HG03139 (cell line): ENCODE results near the gene KLF13.

Source experiments
- ATAC-seq: cut with Tn5 transposase; IDR thresholded peaks from one replicate; pipeline ENCODE4 v1.9.1; 2021; ENCODE audit not compliant: unreplicated experiment

The KLF13 gene

DNA sequence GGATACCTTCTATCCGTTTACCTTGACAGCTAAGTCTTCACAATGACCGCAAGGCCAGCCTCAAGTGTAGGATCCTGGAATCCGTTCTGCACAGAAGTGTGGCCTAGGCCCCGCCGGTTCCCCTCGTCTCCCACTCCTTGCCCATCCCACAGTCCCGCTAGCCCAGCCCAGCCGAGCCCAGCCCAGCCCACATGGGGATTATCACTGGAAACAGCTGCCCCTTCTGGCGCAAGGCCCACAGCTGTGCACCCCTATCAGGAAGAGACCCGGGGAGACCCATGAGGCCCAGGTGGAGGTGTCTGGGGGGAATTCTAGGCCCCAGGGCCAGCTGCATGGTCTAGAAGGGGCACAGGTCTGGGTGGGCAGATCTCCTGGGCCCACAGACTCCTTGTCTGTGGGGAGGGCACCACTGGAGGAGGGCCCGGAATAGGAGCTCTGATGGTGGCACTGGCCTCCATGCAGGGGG lies 27.9 kb upstream of the KLF13 start:
- no peak for ATAC-seq

DNA sequence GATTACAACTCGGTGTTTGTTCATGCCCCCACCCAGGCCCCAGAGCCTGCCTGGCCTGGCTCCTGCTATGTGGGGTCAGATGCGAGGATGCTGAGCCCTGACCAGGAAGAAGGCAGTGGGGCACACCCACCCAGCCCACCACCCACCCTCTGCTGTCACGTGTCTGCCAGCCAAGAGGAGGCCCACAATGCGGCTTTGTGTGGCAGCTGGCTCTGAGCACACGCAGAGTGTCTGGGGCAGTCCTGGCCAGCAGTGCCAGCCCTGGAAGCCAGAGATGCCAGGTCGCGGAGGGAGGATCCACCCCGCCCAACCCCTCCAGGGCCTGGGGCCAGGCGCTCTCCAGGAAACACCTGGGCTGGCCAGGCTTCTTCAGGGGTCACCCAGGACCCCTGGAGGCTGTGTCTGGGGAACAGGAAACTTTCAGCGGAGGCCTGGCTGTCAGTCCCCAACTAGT lies 26.4 kb upstream of the KLF13 start:
- ATAC-seq = no peak

DNA sequence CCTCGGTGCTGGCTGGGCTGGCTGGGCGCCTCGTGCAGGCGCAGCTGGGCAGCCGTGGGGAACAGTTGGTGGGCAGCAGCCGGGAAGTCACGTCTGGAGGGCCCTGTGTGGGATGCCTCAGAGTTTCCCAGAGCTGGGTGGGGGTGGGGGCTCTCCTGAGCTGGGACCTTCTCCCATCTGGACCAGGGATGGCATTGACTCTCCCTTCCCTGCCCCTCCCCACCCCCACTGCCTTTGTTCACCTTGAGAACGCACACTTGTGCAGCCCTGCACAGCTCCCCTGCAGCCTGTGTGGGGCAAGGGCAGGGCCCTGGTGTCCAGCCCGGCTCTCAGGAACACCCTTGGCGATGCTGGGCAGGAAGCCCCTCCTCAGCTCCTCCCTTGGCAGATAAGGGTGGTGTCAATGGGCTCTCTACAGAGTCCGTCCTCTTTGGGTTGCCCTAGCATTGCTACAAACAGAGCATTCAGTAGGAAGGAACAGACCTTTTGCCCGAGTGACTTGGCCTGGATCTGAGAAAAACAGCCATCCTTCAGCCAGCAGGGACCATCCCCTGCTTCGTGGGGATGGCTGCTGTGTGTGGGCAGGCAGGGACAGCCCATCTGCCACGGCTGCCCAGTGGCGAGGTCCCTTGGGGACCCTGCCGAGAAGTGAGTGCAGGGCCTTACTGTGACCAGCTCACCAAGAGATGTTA lies 25.5 kb upstream of the KLF13 start:
- no peak for ATAC-seq

DNA sequence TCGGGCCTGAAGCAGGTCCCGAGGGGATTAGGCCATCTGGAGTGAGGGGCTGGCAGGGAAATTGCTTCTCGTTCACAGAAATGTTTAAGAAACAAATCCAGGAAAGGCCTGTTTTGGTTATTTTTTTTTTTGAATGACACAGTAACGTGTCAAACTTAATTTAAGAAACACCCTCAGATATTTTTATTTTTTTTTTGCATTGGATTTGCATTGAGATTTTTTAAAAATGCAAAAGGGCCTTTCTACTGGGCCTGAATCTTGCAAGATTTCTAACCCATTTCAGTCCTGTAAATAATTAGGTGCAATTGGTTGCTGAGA lies 25.0 kb upstream of the KLF13 start:
- ATAC-seq = no peak

DNA sequence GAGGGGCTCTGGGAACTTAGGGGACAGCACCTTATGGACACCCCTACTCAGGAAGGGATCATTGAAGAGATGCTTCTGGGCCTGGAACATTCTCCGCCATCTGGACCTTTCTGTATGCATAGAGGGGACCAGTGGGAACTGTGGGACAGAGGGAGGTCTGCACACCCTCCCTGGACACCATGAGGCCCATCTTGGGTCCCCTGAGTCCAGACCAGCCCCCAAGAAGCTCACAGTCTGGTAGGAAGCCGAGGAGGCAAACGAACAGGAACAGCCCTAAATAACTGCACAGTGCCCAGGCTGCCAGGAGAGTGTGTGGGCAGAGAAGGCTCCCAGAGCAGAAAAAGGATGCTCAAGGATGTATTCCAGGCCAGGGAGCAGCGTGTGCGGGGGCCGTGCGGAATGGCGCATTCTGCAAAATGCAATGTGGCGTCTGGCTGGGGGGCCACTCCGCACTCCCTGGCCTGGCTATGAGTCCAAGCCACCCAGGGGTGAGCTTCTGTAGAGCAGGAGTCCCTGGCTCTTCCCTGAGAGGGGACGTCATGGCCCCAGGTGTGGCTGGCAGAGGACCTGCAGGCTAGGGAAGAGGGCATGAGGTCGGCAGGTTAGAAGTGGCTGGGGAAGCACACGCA lies 24.5 kb upstream of the KLF13 start:
- ATAC-seq = no peak

DNA sequence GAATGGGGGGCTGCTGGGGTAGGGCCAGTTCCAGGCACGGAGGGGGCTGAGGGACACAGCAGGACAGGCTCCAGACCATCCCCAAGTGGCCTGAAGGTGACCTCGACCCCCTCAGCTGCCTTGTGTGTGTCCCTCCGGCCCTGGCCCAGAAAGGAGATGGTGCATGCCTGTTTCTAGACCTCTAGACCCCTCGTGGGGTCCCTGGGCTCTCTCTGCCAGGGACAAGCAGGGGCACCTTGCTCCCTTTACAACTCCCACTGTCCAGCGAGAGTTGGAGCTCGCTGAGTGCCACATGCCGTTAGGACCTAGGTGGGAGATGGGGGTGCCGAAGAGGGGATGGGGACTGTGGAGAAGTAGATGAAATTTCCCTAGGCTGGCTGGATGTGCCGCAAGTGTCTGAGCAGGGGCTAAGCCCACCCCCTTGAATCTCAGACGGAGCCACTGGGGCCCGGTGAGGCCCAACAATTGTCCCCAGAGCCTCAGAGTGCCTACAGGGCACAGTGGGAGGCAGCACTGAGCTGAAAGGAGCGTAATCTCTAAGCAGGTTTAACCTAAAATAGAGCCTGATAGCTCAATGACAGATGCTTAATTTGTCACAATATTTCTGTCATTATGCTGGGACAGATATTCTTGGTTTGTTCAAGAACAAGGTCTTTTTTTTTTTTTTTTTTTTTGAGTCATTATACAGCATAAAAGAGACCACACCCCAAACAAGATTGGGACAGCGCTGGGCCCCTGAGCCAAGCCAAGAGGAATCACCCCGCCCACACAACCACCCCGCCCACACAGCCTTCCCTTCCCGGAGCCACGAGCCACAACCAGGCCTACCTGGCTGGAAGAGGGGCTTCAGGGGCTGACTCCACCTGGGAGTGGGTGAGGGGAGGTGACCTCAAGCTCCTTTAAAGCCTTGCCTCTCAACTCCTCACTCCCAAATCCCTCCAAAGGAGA lies 23.6 kb upstream of the KLF13 start:
- ATAC-seq = no peak

DNA sequence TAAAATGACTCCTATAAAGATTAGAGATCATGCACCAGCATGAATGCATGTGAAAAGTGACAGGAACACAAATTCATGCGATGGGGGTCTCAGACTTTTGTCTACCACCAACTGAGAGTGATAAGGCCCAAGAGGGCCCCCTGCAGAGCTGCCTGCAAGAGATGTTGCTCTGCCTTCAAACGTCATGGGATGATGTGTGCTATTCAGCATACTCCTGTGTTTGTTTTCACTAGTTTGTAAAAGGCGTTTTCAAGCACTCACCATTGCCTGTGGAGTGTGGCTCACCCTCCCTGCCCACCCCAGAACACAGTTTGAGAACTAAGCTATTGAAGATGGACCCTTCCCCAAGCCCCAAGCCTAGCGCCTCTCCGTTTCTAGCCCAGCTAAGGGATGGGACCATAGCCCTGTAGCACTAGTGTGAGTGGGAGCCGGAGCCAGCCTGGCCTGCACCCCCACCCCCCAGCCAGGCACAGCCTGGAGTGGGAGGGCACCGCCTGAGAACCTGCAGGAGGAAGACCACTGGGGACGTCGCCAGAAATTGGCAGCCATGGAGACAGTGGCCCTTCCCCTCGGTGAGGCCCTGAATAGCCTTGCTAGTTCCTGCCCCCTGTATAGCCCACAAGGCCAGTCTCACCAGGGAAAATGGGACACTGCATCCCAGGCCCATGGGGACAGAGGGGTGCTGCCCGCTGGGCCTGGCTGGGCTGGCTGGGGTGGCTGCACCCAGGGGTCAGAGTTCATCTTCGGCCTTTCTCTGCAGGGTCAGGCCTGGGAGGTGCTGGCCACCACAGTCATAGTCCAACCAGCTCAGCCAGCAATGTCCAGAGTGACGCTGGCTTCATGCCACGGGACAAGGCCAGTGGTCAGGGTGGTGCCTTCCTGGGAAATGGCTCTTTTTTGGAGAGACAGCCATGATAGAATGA lies 22.6 kb upstream of the KLF13 start:
- no peak for ATAC-seq

DNA sequence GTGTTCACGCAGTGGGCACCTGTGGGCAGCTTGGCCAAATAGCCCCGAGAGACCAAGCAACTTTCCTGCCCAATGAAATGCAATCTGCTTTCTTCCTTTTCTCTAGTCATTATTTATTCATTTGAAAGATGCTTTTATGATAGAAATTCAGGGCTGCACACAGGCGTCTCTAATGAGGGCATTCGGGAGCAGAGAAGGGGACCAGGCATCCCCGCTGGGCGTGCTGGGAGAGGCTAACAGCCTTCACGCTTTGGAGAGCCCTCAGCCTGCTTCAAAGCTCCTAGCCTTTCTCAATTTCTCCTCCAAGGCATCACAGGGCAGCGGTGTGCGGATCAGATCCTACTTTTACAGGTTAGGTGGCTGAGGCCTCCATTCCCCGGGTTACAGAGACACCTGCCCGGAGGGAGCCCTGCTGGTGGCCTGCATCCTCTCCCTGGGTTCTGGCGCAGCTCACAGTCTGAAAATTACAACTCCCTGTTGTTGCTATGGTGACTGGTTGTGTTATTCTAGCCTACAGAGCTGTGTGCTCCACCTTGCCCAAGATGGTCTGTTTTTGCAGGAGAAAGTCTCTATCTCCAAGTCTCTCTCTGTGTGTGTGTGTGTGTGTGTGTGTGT lies 21.8 kb upstream of the KLF13 start:
- no peak for ATAC-seq

DNA sequence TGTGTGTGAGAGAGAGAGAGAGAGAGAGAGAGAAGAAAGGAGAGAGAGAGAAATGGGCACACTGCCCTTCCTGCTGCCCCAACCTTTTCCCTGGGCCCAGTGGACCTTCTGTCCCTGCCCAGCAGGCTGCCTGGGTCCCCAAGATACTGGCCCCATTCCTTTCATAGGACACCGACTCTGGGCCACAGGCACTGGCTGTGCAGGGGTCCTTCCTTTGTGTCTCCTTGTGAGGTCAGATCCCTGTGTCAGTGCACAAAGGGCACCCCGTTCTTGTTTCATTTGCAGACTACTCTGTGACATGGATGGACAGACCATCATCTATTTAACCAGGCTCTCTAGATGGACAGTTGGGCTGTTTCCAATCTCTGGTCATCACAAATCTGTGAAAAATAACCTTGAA lies 21.3 kb upstream of the KLF13 start:
- ATAC-seq = no peak

DNA sequence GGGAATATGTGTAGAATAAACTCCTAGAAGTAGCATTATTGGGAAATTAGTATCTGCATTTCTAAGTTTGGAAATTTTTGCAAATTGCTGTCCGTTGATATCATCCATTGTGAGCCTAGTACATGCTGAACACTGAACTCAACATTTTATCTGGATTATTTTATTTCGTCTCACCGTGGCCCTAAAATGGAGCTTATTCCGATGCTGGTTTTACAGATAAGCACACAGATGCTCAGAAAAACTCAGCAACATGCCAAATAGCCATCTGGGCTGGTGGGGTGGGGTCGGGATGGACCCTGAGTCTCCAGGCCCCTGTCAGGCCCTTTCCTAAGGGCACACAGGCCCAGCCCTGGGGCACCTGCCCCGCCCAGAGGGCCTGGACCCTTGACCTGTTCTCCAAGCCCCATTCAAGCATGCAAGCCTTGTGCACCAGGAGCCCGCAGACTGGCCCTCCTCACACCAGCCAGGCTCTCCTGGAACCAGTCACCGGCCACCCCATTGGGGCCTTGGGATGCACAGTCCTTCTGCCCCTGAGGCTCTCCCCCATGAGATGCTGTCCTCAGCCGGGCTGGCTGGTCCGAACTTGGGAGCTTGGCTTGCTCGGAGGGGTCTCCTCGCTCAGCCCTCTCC lies 20.7 kb upstream of the KLF13 start:
- no peak for ATAC-seq

DNA sequence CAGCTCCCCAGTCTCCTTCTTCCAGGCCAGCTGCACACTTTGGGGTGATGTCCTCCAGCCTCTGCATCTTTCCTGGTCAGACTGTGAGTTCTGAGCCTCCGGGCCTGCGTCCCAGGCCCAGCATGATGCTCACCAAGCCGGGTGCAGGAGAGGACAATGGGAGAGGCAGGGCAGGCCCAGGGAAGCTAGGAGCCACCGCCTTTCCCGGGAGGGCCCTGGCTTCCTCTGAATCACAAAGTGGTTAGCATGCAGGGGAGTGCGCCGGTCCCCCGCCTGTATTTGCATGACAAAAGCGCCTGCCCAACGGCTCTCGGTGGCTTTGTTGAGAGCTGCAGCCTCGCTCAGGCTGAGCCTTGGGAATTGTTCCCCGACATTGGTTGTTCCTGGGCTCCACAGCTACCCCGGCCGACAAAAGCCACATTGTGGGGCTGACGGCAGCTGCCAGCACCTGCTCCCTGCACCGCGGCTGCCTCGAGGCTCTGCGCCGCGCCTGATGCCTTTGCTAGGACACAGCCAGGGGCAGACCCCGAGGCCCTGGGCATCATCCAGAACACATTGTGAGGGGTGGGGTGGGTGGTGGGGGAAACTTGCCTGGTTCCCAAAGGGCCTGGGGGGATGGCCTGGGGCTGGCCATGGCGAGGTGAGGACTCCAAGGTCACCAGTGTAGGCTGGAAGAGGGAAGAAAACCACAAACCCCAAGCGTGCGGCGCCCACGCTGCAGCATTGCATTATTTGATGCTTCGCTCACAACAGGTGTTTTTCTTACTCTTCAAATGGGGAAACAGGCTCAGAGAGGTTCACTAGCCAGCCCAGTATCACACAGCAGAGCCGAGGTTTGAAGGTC lies 20.0 kb upstream of the KLF13 start:
- ATAC-seq = no peak

DNA sequence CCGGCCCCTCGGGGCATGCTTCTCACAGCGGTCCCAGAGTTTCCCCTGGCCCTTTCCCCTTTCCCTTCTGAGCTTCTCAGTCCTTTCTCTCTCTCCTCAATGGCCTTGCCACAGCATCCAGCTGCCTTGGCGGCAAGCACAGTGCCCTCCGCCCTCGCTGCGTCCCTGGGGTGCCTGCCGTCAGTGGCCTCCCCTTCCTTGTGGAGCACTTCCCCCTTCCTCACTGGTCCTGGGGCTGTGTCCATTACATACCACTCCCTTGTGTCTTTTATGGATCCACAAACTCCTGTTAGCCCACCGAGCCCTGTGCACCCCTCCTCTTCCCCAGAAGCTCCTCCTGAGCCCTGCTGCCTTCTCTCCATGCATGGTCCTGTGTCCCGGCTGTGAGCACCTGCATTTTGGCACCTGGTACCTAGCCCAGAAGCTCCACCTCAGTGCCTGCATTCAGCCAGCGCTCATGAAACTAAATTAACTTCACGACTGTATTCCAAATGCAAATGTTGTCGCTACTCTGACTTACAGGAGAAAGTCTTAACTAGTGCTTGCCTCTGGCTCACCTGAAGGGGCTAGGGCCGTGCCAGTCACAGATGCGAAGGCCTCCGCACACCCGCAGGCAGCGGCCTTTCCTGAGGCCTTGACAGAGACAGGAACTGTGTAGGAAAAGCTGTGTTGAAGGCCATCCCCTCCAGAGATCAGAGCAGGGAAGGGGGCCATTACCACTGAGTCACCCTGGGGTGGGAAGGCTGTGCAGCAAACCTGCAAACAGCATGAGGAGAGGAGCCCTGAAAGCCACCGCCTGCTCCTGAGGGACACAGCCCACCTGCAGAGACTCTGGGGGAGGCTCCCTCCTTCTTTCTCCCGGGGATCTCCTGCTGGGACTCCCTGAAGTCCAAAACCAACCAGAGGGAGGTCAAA lies 19.1 kb upstream of the KLF13 start:
- no peak for ATAC-seq

DNA sequence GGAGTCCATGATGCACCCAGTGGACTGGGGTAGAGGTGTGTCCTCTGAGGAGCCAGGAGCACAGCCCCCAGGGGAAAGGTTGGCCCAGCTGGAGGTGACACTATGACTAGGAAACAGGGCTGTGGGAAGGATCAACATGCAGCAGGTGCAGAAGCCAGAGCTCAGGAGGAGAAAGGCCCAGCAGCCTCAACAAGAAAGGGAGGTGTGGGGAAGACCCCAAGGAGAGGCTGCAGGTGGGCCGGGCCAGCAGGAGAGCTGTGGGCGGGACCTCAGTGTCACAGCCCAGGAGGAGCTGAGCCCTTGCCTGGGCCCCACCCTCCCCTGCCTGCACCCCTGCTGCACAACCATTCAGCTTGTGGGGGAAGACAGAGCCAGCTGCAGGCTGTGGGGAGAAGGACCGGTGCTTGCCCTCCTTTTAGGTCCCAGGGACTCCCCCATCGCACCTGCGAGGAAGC lies 18.4 kb upstream of the KLF13 start:
- ATAC-seq = no peak

DNA sequence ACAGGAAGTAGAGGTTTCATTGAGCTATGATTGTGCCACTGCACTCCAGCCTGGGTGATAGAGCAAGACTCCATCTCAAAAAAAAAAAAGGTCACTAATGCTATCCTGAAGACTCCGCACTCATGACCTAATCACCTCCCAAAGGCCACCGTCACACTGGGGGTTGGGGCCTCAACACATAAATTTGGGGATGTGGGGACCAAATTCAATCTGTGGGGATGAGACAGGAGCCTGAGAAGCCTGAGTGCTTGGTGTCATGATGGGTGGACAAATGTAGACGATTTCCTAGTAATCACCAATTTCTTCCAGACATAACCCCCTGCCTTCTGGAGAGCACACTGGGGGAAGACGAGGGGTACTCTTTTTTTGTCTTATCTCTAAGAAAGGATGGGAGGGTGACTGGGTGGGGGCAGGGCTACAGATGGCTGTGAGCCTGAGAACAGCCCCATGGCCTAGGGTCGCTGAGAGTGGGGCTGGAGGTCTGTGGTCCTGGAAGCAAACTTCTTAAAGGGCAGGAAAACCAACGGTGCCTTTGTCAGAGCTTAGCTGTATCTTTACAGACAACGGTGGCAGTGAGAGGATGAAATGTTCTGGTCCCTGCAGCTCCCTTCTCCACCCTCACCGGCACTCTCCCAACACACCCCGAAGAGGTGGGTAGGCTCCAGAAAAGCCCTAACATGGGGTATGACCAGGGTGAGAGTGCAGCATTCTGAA lies 16.6 kb upstream of the KLF13 start:
- ATAC-seq = no peak

DNA sequence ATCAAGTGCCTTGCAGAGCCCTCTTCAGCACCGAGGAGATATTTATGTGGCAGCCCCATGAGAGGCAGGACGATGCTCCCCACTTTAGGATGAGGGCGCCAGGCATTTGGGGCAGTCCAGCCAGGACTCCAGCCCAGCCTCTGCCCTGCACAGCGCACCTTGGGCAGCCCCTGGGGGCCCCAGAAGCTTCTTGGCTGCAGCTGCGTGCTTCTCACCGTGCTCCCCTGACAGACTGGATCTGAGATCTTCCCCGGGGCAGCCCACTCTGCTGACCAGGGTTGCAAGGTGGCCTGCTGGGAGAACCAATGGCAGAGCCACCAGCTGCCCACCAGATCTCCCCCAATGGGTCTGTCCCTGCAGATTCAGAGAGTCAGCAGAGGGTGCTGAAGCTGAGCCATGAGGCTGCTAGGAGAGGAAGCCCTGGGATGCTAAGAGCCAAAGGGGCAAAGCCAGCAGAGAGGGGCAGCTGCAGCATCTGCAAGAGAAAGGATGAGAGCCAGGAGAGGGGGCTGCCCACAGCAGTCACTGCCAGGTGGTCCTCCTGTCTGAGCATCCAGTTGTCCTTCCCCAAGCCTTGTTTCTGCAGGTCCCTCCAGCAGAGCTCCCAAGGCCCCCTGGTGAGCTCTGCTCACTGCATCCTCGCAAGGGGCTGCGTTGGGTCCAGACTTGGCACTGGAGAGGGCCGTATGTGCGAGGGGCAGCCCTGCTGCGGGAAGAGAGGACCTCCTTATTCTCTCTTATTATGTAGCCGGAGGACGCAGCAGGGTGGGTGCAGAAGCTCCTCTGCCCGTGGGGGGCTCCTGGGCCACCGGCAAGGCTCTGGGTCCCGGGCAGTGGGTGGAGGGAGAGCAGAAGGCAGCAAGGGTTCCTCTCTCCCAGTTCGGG lies 14.7 kb upstream of the KLF13 start:
- ATAC-seq = no peak

DNA sequence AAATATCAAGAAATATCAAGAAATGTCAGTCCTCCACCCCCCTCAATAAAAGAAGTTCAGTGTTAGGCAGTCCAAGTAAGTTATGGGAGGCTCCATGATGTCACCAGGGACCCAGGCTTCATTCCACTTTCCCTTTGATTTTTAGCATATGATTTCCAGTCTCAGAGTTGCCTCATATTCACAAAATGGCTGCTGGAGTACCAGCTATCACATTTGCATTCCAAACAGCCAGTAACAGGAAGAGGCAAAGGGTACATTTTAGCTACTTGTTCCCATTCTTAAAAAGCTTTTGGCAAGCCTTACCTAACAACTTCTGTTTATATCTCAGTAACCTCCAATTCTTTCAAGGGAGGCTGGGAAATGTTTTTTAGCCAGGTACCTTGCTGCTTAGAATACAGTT lies 13.4 kb upstream of the KLF13 start:
- ATAC-seq = no peak
